Activated T-cell treated with anti-CD3 and anti-CD28 coated beads, Interleukin-2, amount 50 U/mL, for 4 hours (primary cell): ENCODE results near the gene TACR1. TPM values are rescaled to one million over a fixed set of nuclear protein-coding genes. Genes with fewer than 3 reads are reported as not detected.

Experiments used
- ATAC-seq, 2 donors: fragments of 200-7000 bp; cut with Tn5 transposase; one replicate each; pipeline ENCODE4 v1.10.0; 2021
- DNase-seq: peaks from one replicate; pipeline ENCODE4 v3.0.0-alpha.2; 2020
- H3K27me3 Mint-ChIP-seq: one replicate; pipeline ENCODE4 v1.8.0; 2021; ENCODE audit warnings: low read depth, mixed read lengths
- H3K36me3 Mint-ChIP-seq: one replicate; pipeline ENCODE4 v1.8.0; 2022; ENCODE audit warnings: mixed read lengths; ENCODE audit not compliant: insufficient read depth
- H3K4me1 Mint-ChIP-seq: one replicate; pipeline ENCODE4 v1.8.0; 2021; ENCODE audit warnings: low read depth, mixed read lengths
- H3K4me3 Mint-ChIP-seq: one replicate; pipeline ENCODE4 v1.8.0; 2021; ENCODE audit warnings: mild to moderate bottlenecking, moderate library complexity, mixed read lengths
- H3K9me3 Mint-ChIP-seq: one replicate; pipeline ENCODE4 v1.8.0; 2021; ENCODE audit warnings: mixed read lengths
- total RNA-seq, 3 donors: library from RNA; stranded (reverse); gene quantifications; one replicate each; pipeline ENCODE4 v1.2.1, GENCODE V29; 2021

TACR1 gene
- total RNA-seq, 3 donors from 2014 or later, result not detected

DNA sequence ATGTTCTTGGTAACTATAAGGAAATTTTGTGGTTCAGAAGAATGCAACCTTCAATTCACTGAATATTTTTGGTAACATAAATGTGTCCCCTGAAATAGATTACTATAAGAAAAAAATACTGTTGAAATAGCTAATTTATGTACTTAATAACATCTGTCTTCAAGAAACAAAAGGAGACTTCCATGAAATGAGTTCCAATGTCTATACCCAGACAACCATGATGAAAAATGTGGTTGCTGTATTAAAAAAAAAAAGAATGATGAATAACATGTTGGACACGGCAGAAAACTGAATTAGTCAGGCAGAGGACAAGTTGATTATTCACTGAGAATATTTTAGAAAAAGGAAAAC lies 98.5 kb downstream of the TACR1 start:
- DNase-seq (no peak), ATAC-seq (no peak)
- peaks cover 6% of the 10 kb centered on the region for H3K27me3 Mint-ChIP-seq
- peaks cover 2% of the 10 kb centered on the region for H3K36me3 Mint-ChIP-seq
- no peaks in the 10 kb centered on the region for H3K4me1 Mint-ChIP-seq
- H3K4me3 Mint-ChIP-seq, result no peak overlapping the region
- peaks cover 12% of the 10 kb centered on the region for H3K9me3 Mint-ChIP-seq

GRCh38 chr2:75100011-75100800 lies 99.1 kb downstream of the TACR1 start:
- no peak for ATAC-seq
- Mint-ChIP-seq H3K27me3 (peaks cover 6% of the 10 kb centered on the region), H3K36me3 (peaks cover 2% of the 10 kb centered on the region), H3K4me3 (no peak overlapping the region), H3K4me1 (no peaks in the 10 kb centered on the region), H3K9me3 (peaks cover 12% of the 10 kb centered on the region)
- DNase-seq, result no peak

DNA sequence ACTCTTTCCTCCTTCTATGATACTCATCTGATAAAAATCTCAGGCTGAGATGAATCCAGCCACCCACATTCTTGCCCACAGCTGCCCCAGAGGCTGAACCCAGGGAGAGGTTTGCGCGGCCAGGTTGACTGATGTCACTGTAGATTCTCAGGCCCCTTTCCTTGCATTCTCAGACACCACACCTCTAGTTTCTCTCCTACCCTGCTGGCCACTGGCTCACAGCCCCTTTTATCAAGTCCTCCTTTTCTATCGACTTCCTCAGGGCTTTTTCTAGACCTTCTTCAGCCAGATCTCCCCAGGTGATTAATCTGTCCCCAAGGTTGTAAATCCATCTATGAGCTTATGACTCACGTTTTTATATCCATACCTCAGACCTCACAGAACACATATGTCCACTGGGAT lies 99.8 kb downstream of the TACR1 start:
- Mint-ChIP-seq H3K27me3 (peaks cover 6% of the 10 kb centered on the region), H3K36me3 (peaks cover 2% of the 10 kb centered on the region), H3K4me3 (no peak overlapping the region), H3K4me1 (no peaks in the 10 kb centered on the region), H3K9me3 (peaks cover 12% of the 10 kb centered on the region)
- ATAC-seq (no peak), DNase-seq (no peak)

DNA sequence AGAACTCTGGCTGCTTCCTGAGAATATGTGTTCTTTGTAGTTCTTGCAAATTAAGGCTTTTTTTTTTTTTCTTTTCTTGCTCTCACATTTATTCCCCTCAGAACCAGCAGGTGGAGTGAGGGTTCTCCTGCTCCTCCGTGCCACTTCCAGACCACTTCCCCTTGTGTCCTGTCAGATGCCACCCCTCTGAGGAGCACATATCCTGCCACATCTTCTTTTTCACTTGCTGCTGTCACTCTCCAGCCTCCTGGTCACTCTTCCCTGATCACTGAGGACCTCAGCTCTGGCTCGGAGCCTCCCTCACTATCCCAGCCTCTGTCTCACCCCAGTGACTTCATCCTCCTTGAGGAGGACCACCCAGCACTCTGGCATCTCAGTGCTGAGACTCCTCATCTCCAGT lies 100.5 kb downstream of the TACR1 start:
- Mint-ChIP-seq H3K4me3 (no peak overlapping the region), H3K9me3 (peaks cover 11% of the 10 kb centered on the region), H3K27me3 (peaks cover 6% of the 10 kb centered on the region), H3K4me1 (no peaks in the 10 kb centered on the region), H3K36me3 (peaks cover 2% of the 10 kb centered on the region)
- ATAC-seq (no peak), DNase-seq (no peak)

GRCh38 chr2:75097831-75098230 lies 101.5 kb downstream of the TACR1 start:
- Mint-ChIP-seq H3K27me3 (peaks cover 3% of the 10 kb centered on the region), H3K9me3 (peaks cover 4% of the 10 kb centered on the region)

DNA sequence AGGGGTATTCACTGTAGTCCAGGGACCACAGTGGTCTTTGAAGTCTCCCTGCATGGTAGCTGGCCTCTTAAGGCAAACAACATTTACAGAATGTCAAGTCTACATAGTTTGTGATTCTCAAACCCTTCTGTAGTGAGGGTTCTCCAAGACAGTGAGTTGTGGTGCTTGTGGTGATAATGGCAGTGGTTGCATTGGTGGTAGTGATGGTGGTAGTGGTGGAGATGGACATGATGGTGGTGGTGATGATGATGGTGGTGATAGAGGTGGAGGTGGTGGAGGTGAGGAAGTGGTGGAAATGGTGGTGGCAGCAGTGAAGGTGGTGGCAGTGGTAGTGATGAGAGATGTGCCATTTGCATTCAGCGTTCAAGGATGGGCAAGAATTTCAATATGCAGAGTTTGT lies 104.9 kb downstream of the TACR1 start:
- Mint-ChIP-seq H3K4me1 (no peaks in the 10 kb centered on the region), H3K9me3 (no peaks in the 10 kb centered on the region), H3K27me3 (no peaks in the 10 kb centered on the region), H3K36me3 (peaks cover 2% of the 10 kb centered on the region), H3K4me3 (no peak overlapping the region)
- no peak for ATAC-seq
- no peak for DNase-seq

More at GRCh38 chr2:75097831-75098230, 101.5 kb downstream of the TACR1 start:
- ATAC-seq, result no peak
- no peak overlapping the region for H3K4me3 Mint-ChIP-seq
- no peak for DNase-seq
- H3K36me3 Mint-ChIP-seq, result peaks cover 2% of the 10 kb centered on the region
- H3K4me1 Mint-ChIP-seq, result no peaks in the 10 kb centered on the region

DNA sequence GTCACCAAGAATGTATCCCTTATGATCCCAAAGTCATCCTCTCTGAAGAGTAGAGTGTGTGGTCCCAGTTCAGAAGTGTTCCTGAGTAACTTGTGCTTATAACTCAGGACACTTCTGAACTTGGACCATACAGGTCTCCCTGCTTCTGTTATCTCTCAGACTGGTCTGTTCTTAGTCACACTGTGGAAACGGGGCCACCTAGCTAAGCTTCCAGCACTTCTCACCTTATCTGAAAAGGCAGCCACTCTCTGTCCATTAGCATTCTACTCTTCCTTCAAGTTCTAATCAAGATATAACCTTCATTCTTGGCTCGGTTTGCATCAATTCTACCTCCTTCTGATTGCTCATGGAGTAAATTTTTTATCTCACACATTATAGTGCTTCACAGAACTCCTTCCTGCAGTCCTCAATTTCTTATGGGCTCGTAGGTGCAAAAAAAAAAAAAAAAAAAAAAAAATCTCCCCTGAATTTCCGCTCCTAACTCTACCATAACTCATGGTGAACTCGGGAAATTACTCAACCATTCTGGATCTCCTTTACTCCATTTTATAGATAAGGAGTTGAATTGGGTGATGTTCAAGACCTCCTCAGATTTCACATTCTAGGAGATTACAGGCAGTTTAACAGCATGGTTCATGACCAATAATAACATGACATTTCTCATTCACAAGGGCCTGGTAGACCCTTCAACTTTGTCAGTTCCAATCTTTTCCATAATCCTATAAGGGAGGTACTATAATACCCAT lies 108.4 kb downstream of the TACR1 start:
- Mint-ChIP-seq H3K36me3 (peaks cover 4% of the 10 kb centered on the region), H3K4me1 (no peaks in the 10 kb centered on the region), H3K9me3 (no peaks in the 10 kb centered on the region), H3K27me3 (peaks cover 2% of the 10 kb centered on the region), H3K4me3 (no peak overlapping the region)
- no peak for DNase-seq
- no peak for ATAC-seq

- Mint-ChIP-seq H3K4me3 (no peak overlapping the region), H3K4me1 (no peaks in the 10 kb centered on the region), H3K9me3 (no peaks in the 10 kb centered on the region), H3K27me3 (peaks cover 2% of the 10 kb centered on the region), H3K36me3 (peaks cover 6% of the 10 kb centered on the region)
- ATAC-seq (no peak), DNase-seq (no peak)
These were observed 109.8 kb downstream of the TACR1 start for GRCh38 chr2:75089471-75089870.

DNA sequence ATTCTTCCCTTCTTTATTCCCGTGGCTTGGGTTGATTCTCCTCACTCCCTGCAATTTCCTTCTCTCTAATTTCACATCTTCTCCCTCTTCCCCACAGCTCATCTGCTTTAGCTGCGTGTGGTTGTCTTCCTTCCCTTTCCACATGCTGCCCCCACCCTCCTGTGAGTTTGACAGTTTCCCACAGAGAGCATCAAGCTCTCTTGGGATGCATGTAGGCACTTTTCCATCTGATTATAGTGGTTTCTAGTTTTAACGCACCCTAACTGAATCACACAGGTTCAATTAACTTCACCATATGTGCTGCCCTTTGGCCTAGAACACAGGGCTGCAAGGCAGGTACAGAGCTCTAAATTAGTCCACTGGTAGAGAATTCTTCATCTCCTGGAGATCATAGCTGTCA lies 110.5 kb downstream of the TACR1 start:
- H3K9me3 Mint-ChIP-seq, result no peaks in the 10 kb centered on the region

GRCh38 chr2:75087736-75088135 lies 111.6 kb downstream of the TACR1 start:
- H3K9me3 Mint-ChIP-seq, result no peaks in the 10 kb centered on the region
- no peak overlapping the region for H3K4me3 Mint-ChIP-seq
- H3K27me3 Mint-ChIP-seq, result peaks cover 2% of the 10 kb centered on the region
- no peaks in the 10 kb centered on the region for H3K4me1 Mint-ChIP-seq
- ATAC-seq (no peak), DNase-seq (no peak)
- H3K36me3 Mint-ChIP-seq, result peaks cover 6% of the 10 kb centered on the region

More for the DNA sequence above, 110.5 kb downstream of the TACR1 start:
- Mint-ChIP-seq H3K27me3 (peaks cover 2% of the 10 kb centered on the region), H3K4me3 (no peak overlapping the region), H3K36me3 (peaks cover 6% of the 10 kb centered on the region), H3K4me1 (no peaks in the 10 kb centered on the region)
- ATAC-seq, result no peak
- DNase-seq, result no peak

DNA sequence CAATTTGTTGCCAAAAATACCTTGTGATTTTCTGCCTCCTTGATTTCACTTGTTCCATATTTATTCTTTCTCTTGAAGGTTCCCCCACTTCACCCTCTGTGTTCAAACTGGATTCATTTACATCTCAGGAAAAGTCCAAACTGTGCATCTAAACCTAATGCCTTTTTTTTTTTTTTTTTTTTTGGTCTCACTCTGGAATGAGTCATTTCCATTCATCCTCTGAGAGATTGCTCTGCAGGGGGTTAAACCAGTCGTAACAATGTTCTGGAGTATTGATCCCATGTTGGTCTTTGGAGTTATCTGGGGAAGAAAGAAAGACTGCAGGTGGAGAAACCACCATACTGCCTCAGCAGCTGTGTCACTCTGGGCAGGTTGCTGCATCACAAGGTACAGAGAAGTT lies 119.7 kb downstream of the TACR1 start:
- ATAC-seq (no peak), DNase-seq (no peak)
- Mint-ChIP-seq H3K4me1 (no peaks in the 10 kb centered on the region), H3K36me3 (no peaks in the 10 kb centered on the region), H3K9me3 (peaks cover 4% of the 10 kb centered on the region), H3K4me3 (no peak overlapping the region), H3K27me3 (no peaks in the 10 kb centered on the region)

GRCh38 chr2:75077909-75078308 lies 121.4 kb downstream of the TACR1 start:
- Mint-ChIP-seq H3K27me3 (no peaks in the 10 kb centered on the region), H3K36me3 (no peaks in the 10 kb centered on the region), H3K4me1 (no peaks in the 10 kb centered on the region), H3K4me3 (no peak overlapping the region), H3K9me3 (peaks cover 4% of the 10 kb centered on the region)
- ATAC-seq (no peak), DNase-seq (no peak)

DNA sequence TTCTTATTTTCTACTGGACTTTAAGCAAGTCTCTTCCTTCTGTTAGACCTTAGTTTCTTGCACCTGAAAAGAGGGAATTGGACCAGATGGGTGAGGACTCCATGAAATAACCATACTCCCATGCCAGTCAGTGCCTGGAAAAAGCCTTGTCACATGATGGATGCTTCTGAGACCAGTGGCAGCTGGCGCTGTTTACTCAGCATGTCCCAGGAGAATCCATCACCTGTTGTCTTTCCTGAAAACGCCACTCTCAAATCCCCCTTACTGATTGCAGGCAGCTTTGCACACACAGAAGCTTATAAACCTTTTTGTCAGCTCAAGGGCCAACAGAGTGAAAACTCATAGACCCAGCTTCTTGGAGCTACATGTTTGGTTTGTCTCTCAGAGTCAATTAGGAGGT lies 123.2 kb downstream of the TACR1 start:
- H3K27me3 Mint-ChIP-seq, result no peaks in the 10 kb centered on the region
- H3K4me3 Mint-ChIP-seq, result no peak overlapping the region
- ATAC-seq (no peak), DNase-seq (no peak)
- H3K4me1 Mint-ChIP-seq, result no peaks in the 10 kb centered on the region
- no peaks in the 10 kb centered on the region for H3K9me3 Mint-ChIP-seq
- H3K36me3 Mint-ChIP-seq, result no peaks in the 10 kb centered on the region

DNA sequence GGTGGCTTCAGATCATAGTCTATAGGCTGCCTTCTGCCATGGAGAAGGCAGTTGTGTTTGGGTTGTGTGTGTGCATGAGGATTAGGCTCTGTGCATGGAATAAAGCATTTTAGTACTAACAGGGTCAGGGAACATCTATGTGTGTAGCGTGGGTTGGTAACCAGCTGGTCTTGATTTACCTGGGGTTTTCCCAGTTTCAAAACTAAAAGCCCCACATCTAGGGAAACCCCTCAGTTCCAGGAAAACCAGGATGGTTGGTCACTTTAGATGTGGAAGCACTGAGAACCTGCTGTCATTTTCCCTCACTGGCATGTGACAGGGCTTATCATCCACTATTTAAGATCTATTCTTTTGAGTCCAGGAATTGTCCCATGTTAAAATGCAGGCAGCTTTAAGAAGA lies 124.6 kb downstream of the TACR1 start:
- H3K36me3 Mint-ChIP-seq, result no peaks in the 10 kb centered on the region

GRCh38 chr2:75074228-75074627 lies 125.1 kb downstream of the TACR1 start:
- Mint-ChIP-seq H3K27me3 (no peaks in the 10 kb centered on the region), H3K9me3 (no peaks in the 10 kb centered on the region), H3K4me3 (no peak overlapping the region)

More for the DNA sequence above, 124.6 kb downstream of the TACR1 start:
- DNase-seq (no peak), ATAC-seq (no peak)
- H3K4me1 Mint-ChIP-seq, result no peaks in the 10 kb centered on the region
- no peaks in the 10 kb centered on the region for H3K27me3 Mint-ChIP-seq
- no peak overlapping the region for H3K4me3 Mint-ChIP-seq
- no peaks in the 10 kb centered on the region for H3K9me3 Mint-ChIP-seq

More at GRCh38 chr2:75074228-75074627, 125.1 kb downstream of the TACR1 start:
- ATAC-seq (no peak), DNase-seq (no peak)
- Mint-ChIP-seq H3K4me1 (no peaks in the 10 kb centered on the region), H3K36me3 (no peaks in the 10 kb centered on the region)
